ENCODE data around the gene PGAP6.

- TF ChIP-seq EZH2 (IDR thresholded peaks at IDR 0.05; ENCODE audit: insufficient read depth, low read length) (no peak), CTCF (IDR thresholded peaks at IDR 0.05; ENCODE audit: insufficient read depth, low read depth, low read length) (no peak)
These were observed 14.8 kb upstream of the PGAP6 start for GRCh38 chr16:396605-397004.

Measured in astrocyte (in vitro differentiated cells and primary cell).